HT-29 (cell line): ENCODE data around the gene TNNT3. TPM values are rescaled to one million over a fixed set of nuclear protein-coding genes. Genes with fewer than 3 reads are reported as not detected.
"Not testable (repeated sequence)": the region's sequence is repeated elsewhere in the genome, so short reads cannot be mapped to it uniquely, and the experiment has no call there.

Experiments used
- DNase-seq: peaks from one replicate; pipeline ENCODE4 v3.0.0-alpha.2; 2015; ENCODE audit warnings: low spot score
- total RNA-seq: library from RNA; depleted of rRNA; stranded (reverse); fragments of >200 nt; shearing (Covaris generic); gene quantifications from 2 replicates; pipeline ENCODE4 v1.2.3, GENCODE V29; 2014

TNNT3 gene
- total RNA-seq, 1 experiment from 2014 or later = not detected

GRCh38 chr11:1881442-1882264, 37.9 kb upstream of the TNNT3 start:
- no peak for DNase-seq

DNA sequence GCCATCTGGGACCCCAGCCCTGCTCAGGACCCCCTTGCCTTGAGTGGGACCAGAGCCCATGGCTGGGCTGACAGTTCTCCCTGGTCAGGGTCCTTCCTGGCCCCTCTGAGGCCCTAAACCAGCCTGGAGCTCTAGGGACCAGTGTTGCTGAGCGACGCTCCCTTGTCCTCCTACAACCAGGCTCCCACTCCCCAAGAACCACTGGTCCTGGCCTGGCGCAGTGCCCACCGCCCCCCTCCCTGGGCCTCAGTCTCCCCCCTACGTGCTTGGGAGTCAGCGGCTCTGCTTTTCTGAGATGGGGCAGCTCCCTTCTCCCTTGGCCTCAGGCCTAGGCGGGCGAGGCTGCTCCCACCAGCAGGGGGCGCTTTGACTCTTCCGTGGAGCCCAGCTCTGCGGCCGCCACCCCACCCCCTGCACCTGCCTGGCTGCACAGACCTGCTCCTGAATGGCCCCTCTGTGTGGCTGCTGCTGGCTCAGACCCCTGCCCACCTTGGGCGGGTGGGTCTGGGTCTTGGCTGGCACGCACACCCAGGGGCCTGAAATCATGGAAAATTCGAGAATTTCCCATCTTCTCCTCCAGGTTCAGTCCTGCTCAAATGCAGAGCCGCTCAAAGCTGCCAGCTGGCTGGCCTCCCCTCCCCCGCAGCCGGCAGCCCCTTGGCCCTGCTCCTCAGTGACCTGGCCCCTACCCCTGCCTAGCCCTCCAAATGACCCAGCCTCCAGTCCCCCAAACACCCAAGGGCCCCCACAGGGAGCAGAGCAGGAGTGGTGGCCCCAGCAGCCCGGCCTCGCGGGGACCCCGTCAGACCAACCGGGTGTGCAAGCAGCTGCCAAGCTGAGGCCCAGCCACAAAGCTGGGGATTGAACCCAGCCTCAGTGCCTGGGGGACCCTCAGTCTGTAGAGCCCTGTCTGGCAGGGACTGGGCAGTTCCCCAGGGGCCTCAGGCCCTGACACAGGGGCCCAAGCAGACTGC, 37.0 kb upstream of the TNNT3 start:
- peak; percentile 86 for DNase-seq

DNA sequence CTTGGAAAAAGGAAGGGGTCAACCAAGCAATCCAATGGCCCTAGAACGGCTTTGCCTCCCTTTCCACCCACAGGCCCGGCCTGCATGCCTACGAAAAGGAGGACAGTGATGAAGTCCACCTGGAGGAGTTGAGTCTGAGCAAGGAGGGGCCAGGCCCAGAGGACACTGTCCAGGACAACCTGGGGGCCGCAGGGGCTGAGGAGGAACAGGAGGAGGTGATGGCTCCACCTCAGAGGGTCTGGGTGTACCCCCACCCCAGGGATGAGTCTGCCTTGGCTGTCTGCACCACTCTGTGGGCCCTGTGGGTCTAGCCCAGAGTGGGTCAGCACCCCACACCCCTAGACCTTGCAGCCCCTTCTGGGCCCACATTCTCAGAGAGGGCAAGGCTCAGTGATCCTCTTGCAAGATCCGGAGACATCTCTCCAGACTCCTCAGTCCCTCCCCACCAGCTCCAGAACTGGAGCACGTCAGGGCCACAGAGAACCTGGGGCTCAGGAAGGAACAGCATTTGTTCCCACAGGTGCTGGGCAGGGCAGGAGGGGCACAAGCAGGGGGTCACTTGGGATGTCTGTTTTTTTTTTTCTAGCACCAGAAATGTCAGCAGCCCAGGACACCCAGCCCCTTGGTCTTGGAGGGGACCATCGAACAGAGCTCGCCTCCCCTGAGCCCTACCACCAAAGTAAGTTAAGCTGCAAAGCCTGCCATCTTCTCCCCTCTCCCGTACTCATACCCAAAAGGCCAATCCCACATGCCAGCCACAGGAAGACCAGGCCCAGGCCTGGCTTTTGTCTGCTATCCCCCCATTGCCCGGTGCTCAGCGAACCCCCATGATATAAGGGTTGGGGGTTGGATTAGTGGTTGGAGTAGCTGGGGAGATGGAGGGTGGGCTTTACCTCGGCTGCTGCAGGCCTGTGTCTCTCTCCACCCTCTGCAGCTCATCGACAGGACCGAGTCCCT, 35.9 kb upstream of the TNNT3 start:
- DNase-seq = no peak

DNA sequence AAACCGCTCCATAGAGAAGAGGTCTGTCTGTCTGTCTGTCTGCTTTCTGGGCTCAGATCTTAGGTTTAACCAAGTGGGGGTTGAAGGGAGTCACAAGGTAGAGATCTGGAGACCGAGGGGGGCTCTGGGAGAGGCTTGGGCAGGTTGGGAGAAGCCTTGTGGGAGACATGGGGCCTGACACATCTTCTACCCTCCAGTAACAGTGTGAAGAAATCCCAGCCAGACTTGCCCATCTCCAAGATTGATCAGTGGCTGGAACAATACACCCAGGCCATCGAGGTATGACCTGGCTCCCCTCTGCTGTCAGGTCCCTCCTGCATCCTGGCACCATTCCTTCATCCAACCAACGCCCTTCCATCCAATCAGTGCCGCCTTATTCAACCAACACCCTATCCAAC, 35.2 kb upstream of the TNNT3 start:
- no peak for DNase-seq

DNA sequence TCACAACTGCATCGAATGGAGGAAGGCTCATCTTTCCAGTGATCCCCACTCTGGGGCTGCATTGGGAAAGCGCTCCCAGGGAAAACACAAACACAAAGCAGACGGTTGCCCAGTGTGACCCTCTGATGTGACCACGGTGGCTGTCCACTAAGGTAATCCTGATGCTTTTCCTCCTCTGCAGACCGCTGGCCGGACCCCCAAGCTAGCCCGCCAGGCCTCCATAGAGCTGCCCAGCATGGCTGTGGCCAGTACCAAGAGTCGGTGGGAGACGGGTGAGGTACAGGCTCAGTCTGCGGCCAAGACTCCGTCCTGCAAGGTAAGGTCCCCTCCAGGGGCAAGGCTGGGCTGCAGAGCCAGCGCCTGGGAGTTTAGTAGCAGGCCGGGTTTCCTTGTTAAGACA, 33.0 kb upstream of the TNNT3 start:
- DNase-seq = not testable (repeated sequence)

GRCh38 chr11:1887451-1888346, 31.8 kb upstream of the TNNT3 start:
- no peak for DNase-seq

- DNase-seq = no peak
Measured at GRCh38 chr11:1888347-1888753, 31.2 kb upstream of the TNNT3 start.

DNA sequence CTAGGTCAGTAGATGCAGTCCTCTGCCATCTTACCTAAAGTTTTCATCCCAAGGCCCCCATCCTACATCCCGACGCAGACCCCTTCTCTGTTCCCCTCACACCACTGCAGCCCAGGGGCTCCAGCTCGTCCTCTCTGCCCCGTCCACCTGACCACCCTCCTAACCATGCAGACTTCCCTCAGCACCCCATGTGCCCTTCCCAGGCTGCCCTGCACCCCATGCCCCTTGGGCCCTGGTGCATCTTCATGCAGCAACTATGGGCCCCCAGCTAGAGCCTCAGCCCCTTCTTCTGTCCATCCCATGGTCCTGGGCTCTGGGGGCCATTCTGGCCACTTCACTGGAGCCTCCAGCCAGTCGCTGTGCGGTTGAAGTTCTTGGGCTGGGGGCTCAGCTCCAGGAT, 30.7 kb upstream of the TNNT3 start:
- no peak for DNase-seq

- DNase-seq = no peak
Measured at GRCh38 chr11:1889224-1889930, 30.1 kb upstream of the TNNT3 start.

GRCh38 chr11:1889941-1890855, 29.3 kb upstream of the TNNT3 start:
- DNase-seq = no peak

GRCh38 chr11:1890856-1891830, 28.4 kb upstream of the TNNT3 start:
- DNase-seq = no peak

DNA sequence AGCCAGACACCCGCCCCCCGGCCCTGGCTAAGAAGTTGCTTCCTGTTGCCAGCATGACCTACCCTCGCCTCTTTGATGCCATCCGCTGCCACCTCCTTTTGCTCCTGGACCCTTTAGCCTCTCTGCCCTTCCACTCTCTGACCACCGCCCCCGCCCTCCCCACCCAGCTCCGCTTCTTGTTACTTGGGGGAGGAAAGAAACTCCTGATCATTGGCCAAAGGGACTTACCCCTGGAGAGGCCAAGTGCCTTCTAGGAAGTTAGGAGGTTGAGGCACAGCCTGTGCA, 27.7 kb upstream of the TNNT3 start, which contains the start of gene PRR33:
Gene PRR33, minus strand, starts transcription at position 65 of the 285 bp plus-strand sequence. CDS start 1,311 bp downstream, outside the sequence.
- no peak for DNase-seq

- DNase-seq = no peak
Measured at GRCh38 chr11:1892116-1892515, 27.4 kb upstream of the TNNT3 start.

DNA sequence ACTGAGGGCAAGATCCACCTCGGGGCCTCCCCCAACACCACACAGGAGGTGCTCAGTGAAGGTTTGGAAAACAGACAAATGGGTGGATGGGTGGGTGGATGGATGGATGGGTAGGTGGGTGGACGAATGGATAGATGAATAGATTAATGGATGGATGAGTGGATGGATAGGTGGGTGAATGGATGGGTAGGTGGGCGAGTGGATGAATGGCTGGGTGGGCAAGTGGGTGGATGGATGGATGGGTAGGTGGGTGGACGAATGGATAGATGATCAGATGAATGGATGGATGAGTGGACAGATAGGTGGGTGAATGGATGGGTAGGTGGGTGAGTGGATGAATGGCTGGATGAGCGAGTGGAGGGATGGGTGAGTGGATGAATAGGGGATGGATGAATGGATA, 26.9 kb upstream of the TNNT3 start:
- no peak for DNase-seq

- DNase-seq = no peak
Measured at GRCh38 chr11:1893581-1894359, 25.7 kb upstream of the TNNT3 start.

- DNase-seq = no peak
Measured at GRCh38 chr11:1894759-1895158, 24.7 kb upstream of the TNNT3 start.

DNA sequence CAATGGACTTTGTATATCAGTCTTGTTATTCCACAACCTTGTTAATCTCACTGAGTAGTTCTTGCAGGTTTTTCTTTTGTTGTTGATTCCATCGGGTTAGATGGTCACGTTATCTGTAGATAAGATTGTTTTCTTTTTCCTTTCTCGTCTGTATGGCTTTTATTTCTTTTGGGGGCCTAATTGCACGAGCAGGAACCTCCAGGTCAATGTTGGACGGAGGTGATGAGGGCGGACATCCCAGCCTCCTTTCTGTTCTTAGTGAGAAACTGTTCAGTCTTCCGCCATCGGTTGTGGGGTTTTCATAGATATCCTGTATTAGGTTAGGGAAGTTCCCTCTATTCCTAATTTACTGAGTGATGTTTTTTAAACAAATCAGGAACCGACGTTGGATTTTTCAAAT, 23.0 kb upstream of the TNNT3 start:
- no peak for DNase-seq
